ENCODE measurements around the gene FANCC.
"Not testable (repeated sequence)": the region's sequence is repeated elsewhere in the genome, so short reads cannot be mapped to it uniquely, and the experiment has no call there.

The FANCC gene

GRCh38 chr9:95284162-95285080 is 33.1 kb downstream of the FANCC start:
- DNase-seq = no peak
- H3K27ac Mint-ChIP-seq = no peak overlapping the region
- CTCF ChIA-PET = no interaction called here
- H3K4me3 Mint-ChIP-seq = no peak overlapping the region
- peaks cover 16% of the 10 kb centered on the region for H3K9me3 Mint-ChIP-seq
- peaks cover 4% of the 10 kb centered on the region for H3K27me3 Mint-ChIP-seq
- peaks cover 12% of the 10 kb centered on the region for H3K36me3 Mint-ChIP-seq
- peaks cover 3% of the 10 kb centered on the region for H3K4me1 Mint-ChIP-seq

GRCh38 chr9:95283673-95284072 is 33.8 kb downstream of the FANCC start:
- no peak for DNase-seq
- peaks cover 2% of the 10 kb centered on the region for H3K4me1 Mint-ChIP-seq
- CTCF ChIA-PET = no interaction called here
- peaks cover 4% of the 10 kb centered on the region for H3K27me3 Mint-ChIP-seq
- H3K4me3 Mint-ChIP-seq = no peak overlapping the region
- peaks cover 16% of the 10 kb centered on the region for H3K9me3 Mint-ChIP-seq
- no peak overlapping the region for H3K27ac Mint-ChIP-seq
- peaks cover 11% of the 10 kb centered on the region for H3K36me3 Mint-ChIP-seq

- Mint-ChIP-seq H3K27me3 (peaks cover 4% of the 10 kb centered on the region), H3K4me1 (no peaks in the 10 kb centered on the region)
- CTCF ChIA-PET = no interaction called here
Observed at GRCh38 chr9:95282332-95282731, 35.2 kb downstream of the FANCC start.

GRCh38 chr9:95280745-95281144 is 36.8 kb downstream of the FANCC start:
- Mint-ChIP-seq H3K27ac (no peak overlapping the region), H3K4me1 (peaks cover 11% of the 10 kb centered on the region), H3K27me3 (peaks cover 4% of the 10 kb centered on the region), H3K36me3 (peaks cover 14% of the 10 kb centered on the region), H3K9me3 (peaks cover 18% of the 10 kb centered on the region), H3K4me3 (no peak overlapping the region)
- no peak for DNase-seq
- CTCF ChIA-PET = interaction anchor here (1.8 kb wide), 1 partner anchor 15 kb away, joined by 5 read pairs; no protein-coding TSS in a partner anchor

More at GRCh38 chr9:95282332-95282731, 35.2 kb downstream of the FANCC start:
- no peak for DNase-seq
- Mint-ChIP-seq H3K27ac (no peak overlapping the region), H3K4me3 (no peak overlapping the region), H3K9me3 (peaks cover 18% of the 10 kb centered on the region), H3K36me3 (peaks cover 14% of the 10 kb centered on the region)

- no peak overlapping the region for H3K27ac Mint-ChIP-seq
Observed at GRCh38 chr9:95277509-95277908, 40.0 kb downstream of the FANCC start.

GRCh38 chr9:95276395-95276954 is 41.0 kb downstream of the FANCC start:
- DNase-seq = no peak
- CTCF ChIA-PET = no interaction called here
- H3K4me1 Mint-ChIP-seq = peaks cover 19% of the 10 kb centered on the region
- peaks cover 17% of the 10 kb centered on the region for H3K9me3 Mint-ChIP-seq
- H3K36me3 Mint-ChIP-seq = peaks cover 19% of the 10 kb centered on the region
- H3K4me3 Mint-ChIP-seq = no peak overlapping the region
- H3K27me3 Mint-ChIP-seq = no peaks in the 10 kb centered on the region
- H3K27ac Mint-ChIP-seq = no peak overlapping the region

More at GRCh38 chr9:95277509-95277908, 40.0 kb downstream of the FANCC start:
- peaks cover 19% of the 10 kb centered on the region for H3K4me1 Mint-ChIP-seq
- CTCF ChIA-PET = no interaction called here
- peaks cover 19% of the 10 kb centered on the region for H3K36me3 Mint-ChIP-seq
- H3K27me3 Mint-ChIP-seq = no peaks in the 10 kb centered on the region
- DNase-seq = no peak
- H3K4me3 Mint-ChIP-seq = no peak overlapping the region
- H3K9me3 Mint-ChIP-seq = peaks cover 19% of the 10 kb centered on the region

GRCh38 chr9:95274160-95274559 is 43.3 kb downstream of the FANCC start:
- H3K27me3 Mint-ChIP-seq, DNase-seq, H3K9me3 Mint-ChIP-seq, H3K27ac Mint-ChIP-seq, H3K4me3 Mint-ChIP-seq, CTCF ChIA-PET: not testable (repeated sequence)
- Mint-ChIP-seq H3K36me3 (peaks cover 10% of the 10 kb centered on the region), H3K4me1 (peaks cover 19% of the 10 kb centered on the region)

- no peak for DNase-seq
- H3K4me3 Mint-ChIP-seq = no peak overlapping the region
- peaks cover 25% of the 10 kb centered on the region for H3K4me1 Mint-ChIP-seq
- H3K27ac Mint-ChIP-seq = no peak overlapping the region
- H3K36me3 Mint-ChIP-seq = peaks cover 10% of the 10 kb centered on the region
- peaks cover 4% of the 10 kb centered on the region for H3K9me3 Mint-ChIP-seq
- no peaks in the 10 kb centered on the region for H3K27me3 Mint-ChIP-seq
- CTCF ChIA-PET = no interaction called here
Observed at GRCh38 chr9:95273369-95274022, 44.0 kb downstream of the FANCC start.

GRCh38 chr9:95272830-95273229 is 44.7 kb downstream of the FANCC start:
- CTCF ChIA-PET = no interaction called here
- peaks cover 7% of the 10 kb centered on the region for H3K36me3 Mint-ChIP-seq
- no peak overlapping the region for H3K4me3 Mint-ChIP-seq
- H3K4me1 Mint-ChIP-seq = peaks cover 31% of the 10 kb centered on the region
- H3K27me3 Mint-ChIP-seq = no peaks in the 10 kb centered on the region
- DNase-seq = no peak
- no peak overlapping the region for H3K27ac Mint-ChIP-seq
- H3K9me3 Mint-ChIP-seq = peaks cover 2% of the 10 kb centered on the region

- Mint-ChIP-seq H3K4me3 (no peak overlapping the region), H3K27me3 (no peaks in the 10 kb centered on the region), H3K36me3 (peaks cover 9% of the 10 kb centered on the region), H3K4me1 (peaks cover 36% of the 10 kb centered on the region), H3K9me3 (peaks cover 2% of the 10 kb centered on the region), H3K27ac (no peak overlapping the region)
- CTCF ChIA-PET = no interaction called here
- DNase-seq = no peak
Observed at GRCh38 chr9:95270790-95271189, 46.7 kb downstream of the FANCC start.

- H3K4me3 Mint-ChIP-seq, H3K27me3 Mint-ChIP-seq, H3K9me3 Mint-ChIP-seq, DNase-seq, H3K36me3 Mint-ChIP-seq, H3K27ac Mint-ChIP-seq: not testable (repeated sequence)
- CTCF ChIA-PET = interaction anchor here (3.2 kb wide), 2 partner anchors 139 to 589 kb away, joined by 12 to 24 read pairs; no protein-coding TSS in a partner anchor
- peaks cover 43% of the 10 kb centered on the region for H3K4me1 Mint-ChIP-seq
Observed at GRCh38 chr9:95269803-95270773, 47.4 kb downstream of the FANCC start.

GRCh38 chr9:95268681-95269080 is 48.8 kb downstream of the FANCC start:
- peaks cover 52% of the 10 kb centered on the region for H3K4me1 Mint-ChIP-seq
- peaks cover 5% of the 10 kb centered on the region for H3K36me3 Mint-ChIP-seq
- H3K4me3 Mint-ChIP-seq = no peak overlapping the region
- CTCF ChIA-PET = interaction anchor here (0.9 to 3.2 kb wide), 8 partner anchors 78 to 587 kb away, joined by 3 to 24 read pairs (median 4); no protein-coding TSS in a partner anchor
- no peaks in the 10 kb centered on the region for H3K9me3 Mint-ChIP-seq
- H3K27ac Mint-ChIP-seq = no peak overlapping the region
- peak; percentile 33 for DNase-seq
- H3K27me3 Mint-ChIP-seq = no peaks in the 10 kb centered on the region

GRCh38 chr9:95266649-95267048 is 50.9 kb downstream of the FANCC start:
- CTCF ChIA-PET = interaction anchor here (1.3 to 3.2 kb wide), 4 partner anchors 14 to 585 kb away, joined by 5 to 24 read pairs (median 9); no protein-coding TSS in a partner anchor
- no peak for DNase-seq
- H3K4me1 Mint-ChIP-seq = peaks cover 46% of the 10 kb centered on the region
- no peaks in the 10 kb centered on the region for H3K27me3 Mint-ChIP-seq
- peak overlapping the region; percentile 78 for H3K27ac Mint-ChIP-seq
- H3K36me3 Mint-ChIP-seq = peaks cover 5% of the 10 kb centered on the region
- no peak overlapping the region for H3K4me3 Mint-ChIP-seq
- no peaks in the 10 kb centered on the region for H3K9me3 Mint-ChIP-seq
